ENCODE results near the gene SCN2B. TPM values are rescaled to one million over a fixed set of nuclear protein-coding genes. Genes with fewer than 3 reads are reported as not detected.
A peak's percentile ranks its signal among the peaks of the same experiment; 100 is the strongest.
"Not testable (repeated sequence)": the region's sequence is repeated elsewhere in the genome, so short reads cannot be mapped to it uniquely, and the experiment has no call there.

Gene SCN2B
- total RNA-seq, 1 experiment from 2014 or later: not detected

GRCh38 chr11:118192817-118193216 is 16.4 kb upstream of the SCN2B start:
- not testable (repeated sequence) for H3K27me3 ChIP-seq, H3K36me3 ChIP-seq

GRCh38 chr11:118190942-118191506 is 14.6 kb upstream of the SCN2B start:
- H3K27me3 ChIP-seq: peaks cover 14% of the 10 kb centered on the region
- H3K36me3 ChIP-seq, H3K9me3 ChIP-seq, DNase-seq, H3K4me3 ChIP-seq: not testable (repeated sequence)

More at GRCh38 chr11:118192817-118193216, 16.4 kb upstream of the SCN2B start:
- not testable (repeated sequence) for DNase-seq, H3K4me3 ChIP-seq, H3K9me3 ChIP-seq

- DNase-seq: no peak
- H3K4me3 ChIP-seq: no peak overlapping the region
These were observed 10.1 kb upstream of the SCN2B start for GRCh38 chr11:118186346-118187107.

DNA sequence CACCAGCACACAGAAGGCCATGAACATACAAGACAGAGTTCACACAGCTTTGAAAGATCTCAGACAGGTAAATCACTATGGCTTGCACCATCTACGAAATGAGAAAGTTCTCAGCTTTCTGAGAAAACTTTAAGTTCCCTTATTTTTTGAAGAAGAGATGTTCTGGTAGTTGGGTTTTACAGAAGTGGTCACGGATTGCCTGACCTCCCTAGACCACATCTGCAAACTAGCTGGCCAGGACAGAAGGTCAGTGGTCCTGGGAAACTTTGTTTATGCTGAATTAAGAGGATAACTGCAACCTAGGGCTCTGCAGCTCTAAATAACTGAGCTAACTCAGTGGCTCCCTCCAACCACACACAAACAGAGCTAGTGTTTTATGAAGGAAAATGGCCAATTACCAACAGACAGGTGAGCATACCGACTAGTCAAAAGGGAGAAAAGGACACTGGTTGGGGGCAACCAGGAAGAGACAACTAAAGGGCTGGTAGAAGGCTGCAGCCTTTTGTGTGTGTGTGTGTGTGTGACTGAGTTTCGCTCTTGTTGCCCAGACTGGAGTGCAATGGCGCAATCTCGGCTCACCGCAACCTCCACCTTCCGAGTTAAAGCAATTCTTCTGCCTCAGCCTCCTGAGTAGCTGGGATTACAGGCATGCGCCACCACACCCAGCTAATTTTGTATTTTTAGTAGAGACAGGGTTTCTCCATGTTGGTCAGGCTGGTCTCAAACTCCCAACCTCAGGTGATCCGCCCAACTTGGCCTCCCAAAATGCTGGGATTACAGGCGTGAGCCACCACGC is 8.5 kb upstream of the SCN2B start:
- Histone ChIP-seq H3K4me3 (no peak overlapping the region), H3K36me3 (no peaks in the 10 kb centered on the region), H3K27me3 (peaks cover 11% of the 10 kb centered on the region), H3K9me3 (no peaks in the 10 kb centered on the region)
- DNase-seq: no peak

More at GRCh38 chr11:118186346-118187107, 10.1 kb upstream of the SCN2B start:
- Histone ChIP-seq H3K27me3 (peaks cover 14% of the 10 kb centered on the region), H3K9me3 (no peaks in the 10 kb centered on the region), H3K36me3 (no peaks in the 10 kb centered on the region)

- H3K36me3 ChIP-seq, H3K27me3 ChIP-seq, H3K9me3 ChIP-seq, DNase-seq, H3K4me3 ChIP-seq: not testable (repeated sequence)
These were observed 7.3 kb upstream of the SCN2B start for GRCh38 chr11:118183691-118184090.

DNA sequence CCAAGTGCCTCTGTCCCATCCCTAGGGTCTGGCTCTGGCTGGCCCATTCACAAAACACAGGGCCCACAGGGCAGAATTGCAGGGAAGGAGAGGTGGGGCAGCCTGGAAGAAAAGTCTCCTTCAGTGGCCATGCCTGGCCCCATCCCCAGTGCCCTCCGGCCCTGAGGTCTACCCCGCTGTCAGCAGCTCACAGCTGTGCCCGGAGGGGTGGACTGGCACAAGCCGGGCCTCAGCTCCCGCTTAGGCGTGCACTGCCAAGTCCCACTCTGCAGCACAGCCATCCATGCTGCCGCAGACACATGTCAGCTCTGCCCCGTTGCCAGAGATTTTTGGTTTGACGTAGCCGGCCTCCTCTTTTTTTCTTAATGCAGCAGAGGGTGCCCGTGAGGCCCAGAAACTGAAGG is 3.9 kb upstream of the SCN2B start:
- Histone ChIP-seq H3K4me3 (no peak overlapping the region), H3K36me3 (no peaks in the 10 kb centered on the region), H3K27me3 (no peaks in the 10 kb centered on the region), H3K9me3 (no peaks in the 10 kb centered on the region)
- peak; percentile 65 for DNase-seq

GRCh38 chr11:118176778-118177134 is 317 bp upstream of the SCN2B start:
- no peak overlapping the region for H3K4me3 ChIP-seq
- H3K9me3 ChIP-seq: no peaks in the 10 kb centered on the region
- no peaks in the 10 kb centered on the region for H3K36me3 ChIP-seq
- H3K27me3 ChIP-seq: no peaks in the 10 kb centered on the region
- DNase-seq: no peak

- H3K36me3 ChIP-seq: no peaks in the 10 kb centered on the region
- DNase-seq: peak; percentile 69
- H3K4me3 ChIP-seq: no peak overlapping the region
- H3K27me3 ChIP-seq: no peaks in the 10 kb centered on the region; the same call in 1 of the 2 replicates
- no peaks in the 10 kb centered on the region for H3K9me3 ChIP-seq
These were observed 1.1 kb downstream of the SCN2B start for GRCh38 chr11:118175031-118175992.

- H3K4me3 ChIP-seq: no peak overlapping the region
These were observed 2.4 kb downstream of the SCN2B start for GRCh38 chr11:118174006-118174567.

GRCh38 chr11:118172356-118172755 is 4.1 kb downstream of the SCN2B start:
- DNase-seq: no peak
- H3K4me3 ChIP-seq: no peak overlapping the region
- no peaks in the 10 kb centered on the region; the same call in 1 of the 2 replicates for H3K27me3 ChIP-seq
- no peaks in the 10 kb centered on the region for H3K9me3 ChIP-seq
- H3K36me3 ChIP-seq: no peaks in the 10 kb centered on the region

More at GRCh38 chr11:118174006-118174567, 2.4 kb downstream of the SCN2B start:
- Histone ChIP-seq H3K27me3 (no peaks in the 10 kb centered on the region; the same call in 1 of the 2 replicates), H3K36me3 (no peaks in the 10 kb centered on the region), H3K9me3 (no peaks in the 10 kb centered on the region)
- DNase-seq: no peak

GRCh38 chr11:118171269-118172062 is 5.0 kb downstream of the SCN2B start:
- peak; percentile 49 for DNase-seq
- Histone ChIP-seq H3K27me3 (no peaks in the 10 kb centered on the region; the same call in 1 of the 2 replicates), H3K4me3 (no peak overlapping the region), H3K36me3 (no peaks in the 10 kb centered on the region), H3K9me3 (no peaks in the 10 kb centered on the region)

DNA sequence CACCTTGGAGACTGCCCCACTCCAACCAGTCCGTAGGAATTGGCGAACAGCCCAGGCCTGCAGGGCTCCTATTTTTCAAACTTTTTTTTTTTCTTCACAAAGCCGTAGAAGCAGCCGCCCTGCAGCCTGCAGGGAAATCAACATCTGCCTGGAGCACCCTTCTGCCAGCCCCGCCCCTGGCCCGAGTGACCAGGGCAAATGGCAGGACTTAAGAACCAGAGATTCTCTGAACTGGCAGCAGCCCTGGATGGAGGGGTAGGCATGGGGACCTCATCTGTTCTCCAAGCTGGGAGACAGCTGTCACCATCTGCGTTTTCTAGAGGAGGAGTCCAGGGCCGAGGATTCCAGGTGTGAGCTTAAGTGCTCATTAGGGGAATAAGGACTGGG is 5.6 kb downstream of the SCN2B start:
- H3K27me3 ChIP-seq: no peaks in the 10 kb centered on the region; the same call in 1 of the 2 replicates
- H3K36me3 ChIP-seq: no peaks in the 10 kb centered on the region
- no peak for DNase-seq
- no peaks in the 10 kb centered on the region for H3K9me3 ChIP-seq
- no peak overlapping the region for H3K4me3 ChIP-seq

- Histone ChIP-seq H3K4me3 (no peak overlapping the region), H3K9me3 (no peaks in the 10 kb centered on the region), H3K36me3 (no peaks in the 10 kb centered on the region), H3K27me3 (no peaks in the 10 kb centered on the region; the same call in 1 of the 2 replicates)
- DNase-seq: no peak
These were observed 6.2 kb downstream of the SCN2B start for GRCh38 chr11:118170231-118170630.

GRCh38 chr11:118169300-118170140 is 6.9 kb downstream of the SCN2B start:
- H3K9me3 ChIP-seq: no peaks in the 10 kb centered on the region
- H3K27me3 ChIP-seq: no peaks in the 10 kb centered on the region; the same call in 1 of the 2 replicates
- no peak for DNase-seq
- no peak overlapping the region for H3K4me3 ChIP-seq
- H3K36me3 ChIP-seq: no peaks in the 10 kb centered on the region
